GM18951 (cell line): ENCODE data around the gene RNF103.
"Not testable (repeated sequence)": the region's sequence is repeated elsewhere in the genome, so short reads cannot be mapped to it uniquely, and the experiment has no call there.

Source experiments
- POLR2A ChIP-seq: IDR thresholded peaks from 4 replicates; pipeline ENCODE4 v1.6.1; 2011; ENCODE audit warnings: mild to moderate bottlenecking; ENCODE audit not compliant: insufficient read length, insufficient read depth; ENCODE audit errors: extremely low read depth
- in situ Hi-C: fragments of 300-500 bp; cut with MboI; formaldehyde crosslinking; loops from one replicate; pipeline ENCODE4 v1.12.0; 2022; ENCODE audit warnings: low sequenced_read_pairs, mixed read lengths, inconsistent platforms; ENCODE audit not compliant: unreplicated experiment

Gene RNF103, protein sequence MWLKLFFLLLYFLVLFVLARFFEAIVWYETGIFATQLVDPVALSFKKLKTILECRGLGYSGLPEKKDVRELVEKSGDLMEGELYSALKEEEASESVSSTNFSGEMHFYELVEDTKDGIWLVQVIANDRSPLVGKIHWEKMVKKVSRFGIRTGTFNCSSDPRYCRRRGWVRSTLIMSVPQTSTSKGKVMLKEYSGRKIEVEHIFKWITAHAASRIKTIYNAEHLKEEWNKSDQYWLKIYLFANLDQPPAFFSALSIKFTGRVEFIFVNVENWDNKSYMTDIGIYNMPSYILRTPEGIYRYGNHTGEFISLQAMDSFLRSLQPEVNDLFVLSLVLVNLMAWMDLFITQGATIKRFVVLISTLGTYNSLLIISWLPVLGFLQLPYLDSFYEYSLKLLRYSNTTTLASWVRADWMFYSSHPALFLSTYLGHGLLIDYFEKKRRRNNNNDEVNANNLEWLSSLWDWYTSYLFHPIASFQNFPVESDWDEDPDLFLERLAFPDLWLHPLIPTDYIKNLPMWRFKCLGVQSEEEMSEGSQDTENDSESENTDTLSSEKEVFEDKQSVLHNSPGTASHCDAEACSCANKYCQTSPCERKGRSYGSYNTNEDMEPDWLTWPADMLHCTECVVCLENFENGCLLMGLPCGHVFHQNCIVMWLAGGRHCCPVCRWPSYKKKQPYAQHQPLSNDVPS

GRCh38 chr2:86623494-86624266 is at the start of gene RNF103:
TSS of gene RNF103 (minus strand) at chr2:86623865. CDS start at chr2:86622886, 979 bp downstream.
- TF ChIP-seq POLR2A, result peak; percentile 90
- in situ Hi-C loops, result no loop called here

GRCh38 chr2:86673011-86673410 is 49.3 kb upstream of the RNF103 start:
- TF ChIP-seq POLR2A, result no peak
- in situ Hi-C loops, result no loop called here

DNA sequence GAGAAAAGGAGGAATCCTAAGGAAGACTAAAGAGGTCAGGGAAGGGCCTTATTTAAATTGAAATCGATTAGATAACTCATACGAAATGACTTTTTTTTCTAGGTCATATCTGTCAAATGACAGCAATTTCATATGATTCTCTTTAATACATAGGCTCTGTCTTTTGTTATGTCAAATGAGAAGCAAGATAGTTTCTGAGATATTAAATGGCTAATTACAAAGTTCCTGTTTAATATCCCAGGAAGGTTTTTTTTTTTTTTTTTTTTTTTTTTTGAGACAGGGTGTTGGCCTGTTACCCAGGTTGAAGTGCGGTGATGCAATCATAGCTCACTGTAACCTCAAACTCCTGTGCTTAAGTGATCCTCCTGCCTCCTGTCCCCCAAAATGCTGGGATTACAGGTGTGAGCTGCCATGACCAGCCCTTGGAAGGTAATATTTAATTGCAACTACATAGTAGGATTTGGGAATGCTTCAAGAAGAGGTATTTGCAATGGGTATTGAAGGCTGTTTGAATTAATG is 48.4 kb upstream of the RNF103 start:
- TF ChIP-seq POLR2A, result no peak
- in situ Hi-C loops, result no loop called here

GRCh38 chr2:86671337-86671981 is 47.8 kb upstream of the RNF103 start:
- in situ Hi-C loops, result no loop called here
- TF ChIP-seq POLR2A, result no peak

- in situ Hi-C loops, result not testable (repeated sequence)
These were observed 45.7 kb upstream of the RNF103 start for GRCh38 chr2:86669323-86669722.

DNA sequence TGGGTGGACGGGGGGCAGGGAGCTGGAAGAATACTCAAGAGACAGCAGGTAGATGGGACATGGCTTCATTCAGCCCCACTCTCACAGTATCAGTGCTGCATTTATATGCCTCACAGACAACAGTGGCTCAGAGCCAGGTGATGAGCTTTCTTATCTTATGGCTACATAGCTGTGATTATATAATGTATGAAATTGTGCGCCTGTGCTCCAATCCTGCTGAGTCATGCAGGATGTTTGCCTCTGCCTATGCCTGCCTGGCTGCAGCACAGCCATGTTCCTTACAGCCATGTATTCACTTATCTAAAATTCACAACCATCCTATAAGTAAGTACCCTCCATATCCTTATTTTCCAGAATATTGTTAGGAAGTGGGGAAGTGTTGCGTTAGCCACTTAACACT is 37.7 kb upstream of the RNF103 start:
- no peak for TF ChIP-seq POLR2A
- in situ Hi-C loops, result no loop called here

DNA sequence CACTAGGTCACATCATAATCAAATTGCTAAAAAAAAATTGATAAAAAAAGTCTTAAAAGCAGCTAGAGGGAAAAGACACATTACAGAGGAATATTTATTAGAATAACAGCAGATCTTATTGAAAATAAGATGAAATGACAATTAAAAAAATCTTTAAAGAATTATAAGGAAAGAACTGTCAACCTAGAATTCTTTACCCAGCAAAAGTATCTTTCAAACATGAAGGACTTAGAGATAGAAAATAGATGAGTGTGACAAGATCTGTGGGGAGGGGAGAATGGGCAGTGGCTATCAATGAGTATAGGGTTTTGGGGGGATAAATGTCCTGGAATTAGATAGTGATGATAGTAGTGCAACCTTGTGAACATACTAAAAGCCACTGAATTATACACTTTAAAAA is 26.5 kb upstream of the RNF103 start:
- in situ Hi-C loops, result no loop called here

DNA sequence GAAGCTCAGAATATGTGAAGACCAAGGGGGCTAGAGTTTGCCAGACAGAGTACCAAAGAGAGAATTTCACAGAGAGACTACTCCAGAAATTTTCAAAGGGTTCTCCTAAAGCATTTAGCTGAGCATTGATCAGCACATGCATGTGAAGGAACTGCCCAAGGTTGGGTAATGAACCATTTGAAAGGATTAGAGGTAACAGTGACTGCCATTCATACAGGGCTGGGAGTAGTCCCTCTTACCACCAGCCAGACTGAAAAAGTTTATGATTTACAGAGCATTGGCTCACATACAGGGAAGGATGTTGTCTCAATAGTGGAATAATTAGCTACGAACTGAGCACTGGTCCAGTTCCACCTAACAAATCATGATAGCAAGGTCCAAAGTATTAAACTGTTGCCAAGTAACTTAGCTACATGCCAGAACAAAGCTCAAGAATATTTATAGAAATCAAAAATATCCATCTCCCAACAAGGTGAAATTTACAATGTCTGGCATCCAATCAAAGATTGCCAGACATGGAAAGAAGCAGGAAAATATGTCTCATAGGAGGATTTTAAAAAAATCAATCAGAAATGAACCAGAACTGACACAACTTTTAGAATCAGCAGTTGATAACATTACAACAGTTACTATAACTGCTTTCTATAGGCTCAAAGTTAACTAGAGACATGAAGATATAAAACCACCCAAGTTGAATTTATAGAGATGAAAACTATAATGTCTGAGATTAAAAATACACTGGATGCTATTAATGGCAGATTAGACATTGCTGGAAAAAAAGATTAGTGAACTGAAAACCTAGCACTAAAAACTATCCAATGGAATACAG is 25.7 kb upstream of the RNF103 start:
- TF ChIP-seq POLR2A, result no peak
- in situ Hi-C loops, result no loop called here

More for the DNA sequence above, 26.5 kb upstream of the RNF103 start:
- TF ChIP-seq POLR2A, result no peak

GRCh38 chr2:86648681-86649080 is 25.0 kb upstream of the RNF103 start:
- no peak for TF ChIP-seq POLR2A
- in situ Hi-C loops, result no loop called here

DNA sequence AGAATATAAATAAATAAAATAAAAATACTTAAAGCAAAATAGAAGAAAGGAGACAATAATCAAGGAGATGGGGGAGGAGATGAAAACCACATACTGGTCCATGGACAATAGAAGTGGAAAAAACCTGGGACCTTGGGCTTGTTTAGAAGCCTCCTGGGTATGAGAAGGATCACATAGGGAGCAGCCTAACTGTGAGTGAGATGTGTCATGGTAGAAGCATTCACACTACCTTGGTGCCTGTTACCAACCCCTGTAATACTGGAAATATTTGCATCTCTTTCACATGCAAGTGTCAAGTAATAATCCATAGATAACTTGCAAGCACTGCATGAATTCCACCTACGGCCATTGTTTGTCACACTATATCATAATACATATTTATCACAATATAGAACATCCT is 23.2 kb upstream of the RNF103 start:
- in situ Hi-C loops, result no loop called here
- no peak for TF ChIP-seq POLR2A

- in situ Hi-C loops, result no loop called here
- TF ChIP-seq POLR2A, result no peak
These were observed 22.7 kb upstream of the RNF103 start for GRCh38 chr2:86646329-86646728.

DNA sequence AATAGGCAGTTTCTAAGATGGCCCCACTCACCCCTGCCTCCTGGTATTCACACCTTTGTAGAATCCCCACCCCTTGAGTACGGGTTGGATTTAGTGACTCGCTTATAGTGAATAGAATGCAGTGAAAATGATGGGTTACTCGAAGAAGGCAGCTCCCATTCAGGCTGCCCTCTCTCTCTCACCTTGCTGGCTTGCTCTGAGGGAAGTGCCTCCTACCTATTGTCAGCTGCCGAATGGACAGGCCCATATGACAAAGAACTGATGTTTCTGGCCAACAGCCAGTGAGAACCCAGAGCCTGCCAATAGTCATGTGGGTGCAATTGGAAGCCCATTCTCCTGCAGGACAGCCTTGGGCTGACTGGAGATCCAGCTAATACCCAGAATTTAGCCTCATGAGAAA is 22.1 kb upstream of the RNF103 start:
- in situ Hi-C loops, result no loop called here
- no peak for TF ChIP-seq POLR2A

DNA sequence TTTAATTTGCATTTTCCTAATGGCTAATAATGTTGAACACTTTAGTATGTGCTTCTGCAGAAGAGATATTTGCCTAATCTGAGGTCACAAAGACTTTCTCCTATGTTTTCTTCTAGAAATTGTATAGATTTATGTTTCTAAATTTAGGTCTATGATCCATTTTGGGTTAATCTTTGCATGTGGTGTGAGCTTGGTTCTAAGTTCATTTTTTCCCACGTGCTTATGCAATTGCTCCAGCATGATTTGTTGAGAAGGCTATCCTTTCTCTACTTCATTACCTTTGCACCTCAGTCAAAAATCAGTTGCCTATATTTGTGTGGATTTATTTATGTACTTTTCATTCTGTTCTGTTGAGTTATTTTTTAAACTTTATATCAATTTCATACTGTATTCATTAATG is 15.0 kb upstream of the RNF103 start:
- no peak for TF ChIP-seq POLR2A
- in situ Hi-C loops, result no loop called here
